Heart left ventricle (tissue), 13 donors: ENCODE data around the gene UGT1A6.

Experiments
- CTCF ChIP-seq, 12 donors: fragments of 200-600 bp; sonication (generic) in 4 of 12; IDR thresholded peaks; one replicate each; pipeline versions ENCODE4 v1.5.0 to v1.8.0; 2018 to 2022; ENCODE audit warnings: antibody characterized with exemption in 12 of 12, mild to moderate bottlenecking in 5 of 12
- POLR2A ChIP-seq, 2 donors: fragments of 450-650 bp; IDR thresholded peaks; one replicate each; pipeline ENCODE4 v1.6.1; 2017; ENCODE audit warnings: antibody characterized with exemption in 2 of 2, mild to moderate bottlenecking in 2 of 2, moderate library complexity in 2 of 2
- donor health status: ischemic (EF 13 %, LVEDD 7.1; RV severe dilation, severe dysfunction).
- donor health status: DM: no; HTN: yes; CAD: no.
- donor health status: DM: no; HTN: no; CAD: no.
- donor health status: ischemic (EF 25% LVEDD 6.9; RV normal size, moderate dysfunction).
- donor health status: ischemic (EF 25% LVEDD 5.7; RV mildly dilated, moderate dysfunction).
- donor health status: ischemic (EF 35%, LVEDD 5.7; RV mildly dilated, moderate dysfunction).
- donor health status: nonischemic (EF 11% LVEDD 7.7; RV severe dilation, severe dysfunction).
- donor health status: DM: yes; HTN: yes; CAD: no.
- donor health status: PGD.
- donor health status: ischemic (EF 29% LVEDD 5.4; RV normal size, mild dysfunction).
- donor health status: nonischemic (EF 23%, LVEDD 6.1; RV moderate dilation, normal function).

GRCh38 chr2:233705911-233706506 lies 13.3 kb downstream of the UGT1A6 start:
- no peak for TF ChIP-seq CTCF (IDR thresholded peaks at IDR 0.05)
- TF ChIP-seq POLR2A (IDR thresholded peaks at IDR 0.05): no peak
